Activated B cell treated with CpG ODN at 0.5 μM for 24 hours (primary cell): ENCODE data around the gene GABBR2. TPM values are rescaled to one million over a fixed set of nuclear protein-coding genes. Genes with fewer than 3 reads are reported as not detected.

ENCODE experiments used
- ATAC-seq: fragments of 200-7000 bp; cut with Tn5 transposase; one replicate; pipeline ENCODE4 v1.10.0; 2021; ENCODE audit warnings: low read depth, mild to moderate bottlenecking, moderate library complexity
- CTCF ChIA-PET: fragments of 350-600 bp; sonication (Branson Sonifier 250); formaldehyde crosslinking; loops from one replicate; lab custom pipeline; 2021; ENCODE audit warnings: antibody characterized with exemption; lab: Charles Lee
- POLR2A ChIA-PET: fragments of 350-600 bp; sonication (Branson Sonifier 250); formaldehyde crosslinking; loops from one replicate; lab custom pipeline; 2021; ENCODE audit warnings: antibody characterized with exemption; lab: Charles Lee
- DNase-seq: peaks from one replicate; pipeline ENCODE4 v3.0.0; 2022
- H3K27ac Mint-ChIP-seq: one replicate; pipeline ENCODE4 v1.8.0; 2020; ENCODE audit warnings: mixed read lengths
- H3K27me3 Mint-ChIP-seq: one replicate; pipeline ENCODE4 v1.8.0; 2021; ENCODE audit warnings: mixed read lengths
- H3K36me3 Mint-ChIP-seq: one replicate; pipeline ENCODE4 v1.8.0; 2021; ENCODE audit warnings: low read depth, mixed read lengths
- H3K4me1 Mint-ChIP-seq: one replicate; pipeline ENCODE4 v1.8.0; 2021; ENCODE audit warnings: mixed read lengths
- H3K4me3 Mint-ChIP-seq: one replicate; pipeline ENCODE4 v1.8.0; 2020; ENCODE audit warnings: mild to moderate bottlenecking, mixed read lengths
- H3K9me3 Mint-ChIP-seq: one replicate; pipeline ENCODE4 v1.8.0; 2020; ENCODE audit warnings: mixed read lengths
- CTCF ChIP-seq: fragments of 200-600 bp; IDR thresholded peaks from one replicate; pipeline ENCODE4 v1.8.0; 2022; ENCODE audit warnings: antibody characterized with exemption, mild to moderate bottlenecking
- intact Hi-C: fragments of 100-400 bp; cut with micrococcal nuclease; formaldehyde crosslinking; loops from one replicate; pipeline ENCODE4 v1.15.1; 2024
- total RNA-seq: library from RNA; stranded (reverse); gene quantifications from 2 replicates; pipeline ENCODE4 v1.2.3, GENCODE V29; 2022

GABBR2 gene
- total RNA-seq, 1 donor from 2014 or later = not detected

DNA sequence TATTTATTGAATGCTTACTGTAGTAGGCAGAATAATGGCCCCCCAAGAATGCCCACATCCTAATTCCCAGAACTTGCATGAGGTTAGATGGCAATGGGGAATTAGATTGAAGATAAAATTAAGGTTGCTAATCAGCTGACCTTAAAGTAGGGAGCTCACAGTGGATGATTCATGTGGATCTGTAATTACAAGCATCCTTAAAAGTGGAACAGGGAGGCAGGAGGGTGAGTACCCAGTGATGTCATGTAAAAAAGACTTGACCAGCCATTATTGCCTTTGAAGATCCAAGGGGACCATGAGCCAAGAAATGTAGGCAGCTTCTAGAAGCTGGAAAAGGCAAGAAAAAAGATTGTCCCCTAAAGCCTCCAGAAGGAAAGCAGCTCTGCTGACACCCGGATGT lies 71.4 kb downstream of the GABBR2 start:
- H3K4me3 Mint-ChIP-seq = no peak overlapping the region
- peaks cover 17% of the 10 kb centered on the region for H3K27me3 Mint-ChIP-seq
- no peaks in the 10 kb centered on the region for H3K4me1 Mint-ChIP-seq
- H3K9me3 Mint-ChIP-seq = no peaks in the 10 kb centered on the region
- no peak for TF ChIP-seq CTCF
- ATAC-seq (no peak), DNase-seq (no peak)
- ChIA-PET CTCF (no interaction called here), POLR2A (no interaction called here)
- no peak overlapping the region for H3K27ac Mint-ChIP-seq
- intact Hi-C loops = no loop called here
- no peaks in the 10 kb centered on the region for H3K36me3 Mint-ChIP-seq

DNA sequence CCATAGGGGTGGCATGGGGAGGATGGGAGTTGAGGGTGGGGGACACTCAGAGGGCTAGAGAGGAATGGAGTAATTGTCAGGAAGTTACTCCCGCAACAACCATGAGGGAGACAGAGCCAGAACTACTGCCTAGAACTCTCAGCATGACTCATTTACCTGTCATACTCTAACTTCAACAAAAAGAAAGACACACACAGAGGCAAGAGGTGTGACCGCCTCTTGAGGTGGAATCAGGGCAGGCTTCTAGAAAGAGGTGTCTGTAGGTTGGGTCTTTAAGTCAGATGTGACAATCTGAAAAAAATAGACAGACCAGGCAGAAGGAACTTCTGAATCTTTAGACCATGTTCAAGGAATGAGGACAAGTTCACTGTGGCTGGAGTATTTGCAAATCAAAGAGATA lies 73.4 kb downstream of the GABBR2 start:
- H3K9me3 Mint-ChIP-seq = no peaks in the 10 kb centered on the region
- intact Hi-C loops = no loop called here

GRCh38 chr9:98634685-98635336 lies 73.9 kb downstream of the GABBR2 start:
- DNase-seq (no peak), ATAC-seq (no peak)
- Mint-ChIP-seq H3K4me3 (no peak overlapping the region), H3K9me3 (no peaks in the 10 kb centered on the region), H3K27ac (no peak overlapping the region), H3K27me3 (peaks cover 5% of the 10 kb centered on the region), H3K36me3 (no peaks in the 10 kb centered on the region), H3K4me1 (no peaks in the 10 kb centered on the region)
- no peak for TF ChIP-seq CTCF
- CTCF ChIA-PET = no interaction called here
- POLR2A ChIA-PET = no interaction called here
- intact Hi-C loops = no loop called here

More for the DNA sequence above, 73.4 kb downstream of the GABBR2 start:
- H3K27me3 Mint-ChIP-seq = peaks cover 5% of the 10 kb centered on the region
- H3K4me1 Mint-ChIP-seq = no peaks in the 10 kb centered on the region
- H3K27ac Mint-ChIP-seq = no peak overlapping the region
- no peak for TF ChIP-seq CTCF
- H3K4me3 Mint-ChIP-seq = no peak overlapping the region
- ChIA-PET CTCF (no interaction called here), POLR2A (no interaction called here)
- H3K36me3 Mint-ChIP-seq = no peaks in the 10 kb centered on the region
- ATAC-seq (no peak), DNase-seq (no peak)

GRCh38 chr9:98632839-98633238 lies 75.9 kb downstream of the GABBR2 start:
- POLR2A ChIA-PET = no interaction called here
- Mint-ChIP-seq H3K4me1 (no peaks in the 10 kb centered on the region), H3K27ac (no peak overlapping the region), H3K36me3 (no peaks in the 10 kb centered on the region), H3K4me3 (no peak overlapping the region), H3K27me3 (peaks cover 9% of the 10 kb centered on the region), H3K9me3 (no peaks in the 10 kb centered on the region)
- no peak for ATAC-seq
- CTCF ChIA-PET = no interaction called here
- TF ChIP-seq CTCF = no peak
- no peak for DNase-seq
- intact Hi-C loops = no loop called here

- CTCF ChIA-PET = no interaction called here
Observed at GRCh38 chr9:98627296-98627695, 81.4 kb downstream of the GABBR2 start.

More at GRCh38 chr9:98627296-98627695, 81.4 kb downstream of the GABBR2 start:
- intact Hi-C loops = no loop called here
- H3K27ac Mint-ChIP-seq = no peak overlapping the region
- no peak for ATAC-seq
- DNase-seq = no peak
- peaks cover 25% of the 10 kb centered on the region for H3K27me3 Mint-ChIP-seq
- H3K36me3 Mint-ChIP-seq = no peaks in the 10 kb centered on the region
- no peak overlapping the region for H3K4me3 Mint-ChIP-seq
- no peaks in the 10 kb centered on the region for H3K9me3 Mint-ChIP-seq
- POLR2A ChIA-PET = no interaction called here
- H3K4me1 Mint-ChIP-seq = no peaks in the 10 kb centered on the region
- TF ChIP-seq CTCF = no peak
